Uterus (tissue), 2 donors: Measurements from ENCODE around the gene ZNF512B.

Experiments
- CTCF ChIP-seq, 4 experiments: fragments of 200-600 bp in 2 of 4; fragments of 450-650 bp in 2 of 4; sonication (generic) in 2 of 4; IDR thresholded peaks; one replicate each; pipeline ENCODE4 v1.5.1; 2016 to 2019; ENCODE audit warnings: antibody characterized with exemption in 4 of 4, mild to moderate bottlenecking in 2 of 4, moderate library complexity in 1 of 4
- POLR2A ChIP-seq, 2 donors: fragments of 450-650 bp; IDR thresholded peaks; one replicate each; pipeline ENCODE4 v1.6.1; 2016; ENCODE audit warnings: antibody characterized with exemption in 2 of 2, mild to moderate bottlenecking in 1 of 2, moderate library complexity in 1 of 2

DNA sequence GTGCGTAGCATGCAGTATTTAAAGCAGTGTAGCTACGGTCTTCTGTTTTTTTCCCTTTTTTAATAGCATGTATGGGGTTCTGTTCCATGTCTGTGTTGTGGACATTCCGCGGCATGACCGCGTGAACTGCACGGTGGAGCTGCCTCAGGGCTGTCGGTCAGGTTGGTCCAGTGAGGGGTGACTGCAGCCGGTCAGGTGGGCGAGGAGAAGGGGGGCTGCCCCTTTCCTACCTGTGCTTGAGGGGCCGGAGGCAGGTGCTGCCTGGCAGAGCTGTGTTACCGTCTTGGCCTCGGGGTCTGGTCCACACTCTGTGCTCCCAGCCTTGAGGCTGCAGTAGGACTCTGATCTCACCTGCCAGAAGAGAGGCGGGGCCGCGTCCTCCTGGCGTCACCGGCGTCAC is 38.0 kb downstream of the ZNF512B start:
- TF ChIP-seq CTCF (IDR thresholded peaks at IDR 0.05) (no peak), POLR2A (IDR thresholded peaks at IDR 0.05) (no peak)
